Thyroid gland (tissue), 4 donors: ENCODE data around the gene EDA2R. TPM values are rescaled to one million over a fixed set of nuclear protein-coding genes. Genes with fewer than 3 reads are reported as not detected.

Experiments
- DNase-seq, 2 donors: peaks; one replicate each; pipeline ENCODE4 v3.0.0-alpha.2; 2019
- H3K27ac ChIP-seq, 3 donors: fragments of 200-600 bp; sonication (generic); 1 replicate in 2 of 3; 2 replicates in 1 of 3; pipeline ENCODE4 v1.5.1; 2016 to 2019; ENCODE audit warnings: mild to moderate bottlenecking in 1 of 3, moderate library complexity in 1 of 3
- H3K27me3 ChIP-seq: fragments of 200-600 bp; sonication (generic); one replicate; pipeline ENCODE4 v1.5.1; 2019
- H3K36me3 ChIP-seq, 2 donors: fragments of 200-600 bp; sonication (generic); one replicate each; pipeline ENCODE4 v1.5.1; 2016 to 2019
- H3K4me1 ChIP-seq, 2 donors: fragments of 200-600 bp; sonication (generic); one replicate each; pipeline ENCODE4 v1.5.1; 2017 to 2019
- H3K4me3 ChIP-seq, 3 donors: fragments of 200-600 bp; sonication (generic); replicated peaks in 1 of 3; 1 replicate in 2 of 3; 2 replicates in 1 of 3; pipeline ENCODE4 v1.5.1; 2016; ENCODE audit warnings: mild to moderate bottlenecking in 1 of 3
- H3K9me3 ChIP-seq: fragments of 200-600 bp; sonication (generic); one replicate; pipeline ENCODE4 v1.5.1; 2017
- CTCF ChIP-seq, 6 experiments: fragments of 200-600 bp in 3 of 6; fragments of 450-650 bp in 3 of 6; sonication (generic) in 3 of 6; IDR thresholded peaks; one replicate each; pipeline ENCODE4 v1.5.1; 2016 to 2019; ENCODE audit warnings: antibody characterized with exemption in 6 of 6, mild to moderate bottlenecking in 2 of 6, inconsistent platforms in 1 of 6, moderate library complexity in 1 of 6
- POLR2A ChIP-seq, 2 donors: fragments of 450-650 bp; IDR thresholded peaks; one replicate each; pipeline ENCODE4 v1.6.1; 2017; ENCODE audit warnings: antibody characterized with exemption in 2 of 2, mild to moderate bottlenecking in 2 of 2, moderate library complexity in 1 of 2
- WGBS, 2 donors: methylation state at CpG; one replicate each; pipeline ENCODE4 v1.1.5; 2017; 5-methylcytosine and 5-hydroxymethylcytosine counted together
- intact Hi-C: fragments of 100-400 bp; cut with DNase I; formaldehyde crosslinking; loops from one replicate; pipeline ENCODE4 v1.15.1; 2023
- total RNA-seq, 4 donors: library from RNA; depleted of rRNA; stranded (reverse); fragments of >200 nt; gene quantifications; one replicate each; pipeline ENCODE4 v1.2.3, GENCODE V29; 2016

Gene EDA2R
- total RNA-seq, 4 donors from 2014 or later, result 3.5 to 9.5 (median 4.9) TPM

GRCh38 chrX:66676413-66676812, 37.5 kb upstream of the EDA2R start:
- intact Hi-C loops, result no loop called here
- Histone ChIP-seq H3K27me3 (no peaks in the 10 kb centered on the region), H3K36me3 (no peaks in the 10 kb centered on the region), H3K4me1 (no peaks in the 10 kb centered on the region), H3K9me3 (no peaks in the 10 kb centered on the region), H3K27ac (no peak overlapping the region), H3K4me3 (no peak overlapping the region)
- 64 to 88% methylated on average over 1 of the region's 1 CpG for WGBS, 2 donors
- no peak for DNase-seq
- TF ChIP-seq CTCF (IDR thresholded peaks at IDR 0.05), result no peak
- TF ChIP-seq POLR2A (IDR thresholded peaks at IDR 0.05), result no peak

- Histone ChIP-seq H3K27ac (no peak overlapping the region), H3K4me1 (no peaks in the 10 kb centered on the region), H3K27me3 (no peaks in the 10 kb centered on the region), H3K36me3 (no peaks in the 10 kb centered on the region), H3K4me3 (no peak overlapping the region), H3K9me3 (no peaks in the 10 kb centered on the region)
- TF ChIP-seq POLR2A (IDR thresholded peaks at IDR 0.05) (no peak), CTCF (IDR thresholded peaks at IDR 0.05) (no peak)
- WGBS, 2 donors, result 44 to 50% methylated on average over 1 of the region's 1 CpG
- no peak for DNase-seq
- intact Hi-C loops, result no loop called here
Observed at GRCh38 chrX:66675541-66675940, 36.7 kb upstream of the EDA2R start.

GRCh38 chrX:66674506-66674905, 35.6 kb upstream of the EDA2R start:
- 86 to 93% methylated on average over 2 of the region's 2 CpGs for WGBS, 2 donors
- Histone ChIP-seq H3K4me1 (no peaks in the 10 kb centered on the region), H3K27ac (no peak overlapping the region), H3K27me3 (no peaks in the 10 kb centered on the region), H3K9me3 (no peaks in the 10 kb centered on the region), H3K4me3 (no peak overlapping the region), H3K36me3 (no peaks in the 10 kb centered on the region)
- no peak for DNase-seq
- intact Hi-C loops, result no loop called here
- TF ChIP-seq POLR2A (IDR thresholded peaks at IDR 0.05) (no peak), CTCF (IDR thresholded peaks at IDR 0.05) (no peak)

- intact Hi-C loops, result no loop called here
- Histone ChIP-seq H3K9me3 (no peaks in the 10 kb centered on the region), H3K27ac (no peak overlapping the region), H3K4me1 (no peaks in the 10 kb centered on the region), H3K27me3 (no peaks in the 10 kb centered on the region), H3K36me3 (no peaks in the 10 kb centered on the region), H3K4me3 (no peak overlapping the region)
- WGBS, 2 donors, result 85 to 94% methylated on average over 1 of the region's 1 CpG
- no peak for DNase-seq
- no peak for TF ChIP-seq POLR2A (IDR thresholded peaks at IDR 0.05)
- no peak for TF ChIP-seq CTCF (IDR thresholded peaks at IDR 0.05)
Observed at GRCh38 chrX:66672106-66672505, 33.2 kb upstream of the EDA2R start.

GRCh38 chrX:66654411-66654810, 15.5 kb upstream of the EDA2R start:
- Histone ChIP-seq H3K27ac (no peak overlapping the region), H3K9me3 (no peaks in the 10 kb centered on the region), H3K4me3 (no peak overlapping the region), H3K27me3 (no peaks in the 10 kb centered on the region), H3K4me1 (no peaks in the 10 kb centered on the region), H3K36me3 (no peaks in the 10 kb centered on the region)
- intact Hi-C loops, result loop anchor here (10.0 kb wide), 1 partner anchor 60 kb away; no protein-coding TSS in a partner anchor
- TF ChIP-seq POLR2A (IDR thresholded peaks at IDR 0.05) (no peak), CTCF (IDR thresholded peaks at IDR 0.05) (no peak)
- no peak for DNase-seq
